H1 (cell line): ENCODE data around the gene GRAMD1B. TPM values are rescaled to one million over a fixed set of nuclear protein-coding genes. Genes with fewer than 3 reads are reported as not detected.

Source experiments
- CHD1 ChIP-seq: IDR thresholded peaks from 2 replicates; pipeline ENCODE4 v1.6.1; 2012; ENCODE audit warnings: low read depth, low read length, improper control_type of control experiment
- KDM4A ChIP-seq: IDR thresholded peaks from one replicate; pipeline ENCODE4 v1.7.1; 2012; ENCODE audit warnings: low read depth, mild to moderate bottlenecking, moderate library complexity, low read length, inconsistent platforms; ENCODE audit not compliant: severe bottlenecking
- NANOG ChIP-seq: IDR thresholded peaks from 2 replicates; pipeline ENCODE4 v1.6.1; 2011; ENCODE audit warnings: low read length, low read depth, mild to moderate bottlenecking, inconsistent platforms; ENCODE audit not compliant: insufficient read depth, poor library complexity, severe bottlenecking
- RFX5 ChIP-seq: IDR thresholded peaks from 2 replicates; pipeline ENCODE4 v1.6.1; 2011; ENCODE audit warnings: low read depth, low read length, improper control_type of control experiment, borderline replicate concordance
- YY1 ChIP-seq: IDR thresholded peaks from 2 replicates; pipeline ENCODE4 v1.6.1; 2011; ENCODE audit warnings: low read depth, mild to moderate bottlenecking, low read length
- polyA plus RNA-seq, 7 experiments: library from polyadenylated mRNA; depleted of rRNA in 3 of 7; stranded (reverse) in 5 of 7; unstranded in 2 of 7; fragments of >200 nt in 5 of 7; fragments of 200-250 nt in 2 of 7; gene quantifications; 1 replicate in 5 of 7; 2 replicates in 1 of 7; 4 replicates in 1 of 7; pipeline versions ENCODE4 v1.2.1 to v1.2.3, GENCODE V29; 2011 to 2013; ENCODE audit warnings: missing spikeins in 2 of 7, mixed read lengths in 2 of 7
- total RNA-seq: library from RNA; stranded (reverse); fragmentation: NEBNext Ultra II Directional; extraction: Animal tissue kit (Norgen Biotek cat#: 25700); gene quantifications from 2 replicates; pipeline ENCODE4 v1.2.1, GENCODE V29; 2021
- TF ChIP-seq, protein P1 (sequence below): IDR thresholded peaks from 2 replicates; pipeline ENCODE4 v1.6.1; 2011; ENCODE audit warnings: low read length, improper control_type of control experiment

The GRAMD1B gene
- total and polyA plus RNA-seq, 2 of the 8 experiments (the other 6 are each of a cell fraction or from before 2014, with no cell fraction given), result 10.1 to 21.2 TPM

DNA sequence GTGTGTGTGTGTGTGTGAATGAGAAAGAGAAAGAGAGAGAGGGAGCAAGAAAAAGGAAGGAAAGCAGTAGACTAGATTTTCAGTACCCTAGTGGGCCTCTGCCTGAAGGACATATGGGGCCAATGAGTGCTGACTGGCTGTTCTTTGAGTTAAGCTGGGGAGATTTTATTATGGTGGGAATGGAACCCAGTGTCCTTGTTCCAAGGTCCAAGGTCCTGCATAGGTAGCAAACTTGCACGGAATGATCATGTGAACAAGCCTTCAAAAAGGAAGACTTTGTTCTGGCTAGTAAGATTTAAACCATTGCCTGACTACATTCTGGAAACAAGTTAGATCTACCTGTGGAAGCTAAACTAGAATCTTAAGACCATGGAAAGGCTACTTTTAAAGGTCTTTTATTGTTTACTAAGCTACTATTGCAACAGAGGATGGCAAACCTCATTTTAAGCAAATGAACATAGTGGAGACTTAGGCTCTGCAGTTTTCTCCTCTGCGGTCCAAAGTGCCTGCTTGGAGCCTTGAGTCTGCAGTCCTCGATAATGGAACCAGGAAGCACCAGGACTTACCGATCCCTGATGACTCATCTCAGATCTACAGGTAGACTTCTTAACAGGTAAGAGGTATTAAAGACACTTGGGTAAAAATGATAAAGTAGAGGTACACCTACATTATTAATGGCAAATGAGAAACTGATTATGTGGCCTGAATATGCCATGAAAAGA is 10.2 kb upstream of the GRAMD1B start (continued):
- TF ChIP-seq CHD1 (no peak), NANOG (no peak), YY1 (no peak), KDM4A (no peak), RFX5 (no peak)
- TF ChIP-seq, protein P1, sequence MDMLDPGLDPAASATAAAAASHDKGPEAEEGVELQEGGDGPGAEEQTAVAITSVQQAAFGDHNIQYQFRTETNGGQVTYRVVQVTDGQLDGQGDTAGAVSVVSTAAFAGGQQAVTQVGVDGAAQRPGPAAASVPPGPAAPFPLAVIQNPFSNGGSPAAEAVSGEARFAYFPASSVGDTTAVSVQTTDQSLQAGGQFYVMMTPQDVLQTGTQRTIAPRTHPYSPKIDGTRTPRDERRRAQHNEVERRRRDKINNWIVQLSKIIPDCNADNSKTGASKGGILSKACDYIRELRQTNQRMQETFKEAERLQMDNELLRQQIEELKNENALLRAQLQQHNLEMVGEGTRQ, result no peak
